Heart right ventricle (tissue), 16 donors: Measurements from ENCODE around the gene DPEP1. TPM values are rescaled to one million over a fixed set of nuclear protein-coding genes. Genes with fewer than 3 reads are reported as not detected.

ENCODE experiments used
- ATAC-seq, 8 donors: fragments of 200-7000 bp; cut with Tn5 transposase; one replicate each; pipeline ENCODE4 v1.9.1; 2020; ENCODE audit warnings: mild to moderate bottlenecking in 8 of 8, moderate library complexity in 8 of 8, moderate number of reproducible peaks in 1 of 8
- DNase-seq, 2 donors: peaks; one replicate each; pipeline ENCODE4 v3.0.0-alpha.2; 2020
- H3K27ac ChIP-seq, 10 donors: fragments of 200-600 bp; sonication (generic) in 2 of 10; one replicate each; pipeline versions ENCODE4 v1.5.0 to v1.8.0; 2020 to 2022; ENCODE audit warnings: mild to moderate bottlenecking in 3 of 10
- H3K27me3 ChIP-seq, 7 donors: fragments of 200-600 bp; one replicate each; pipeline ENCODE4 v1.8.0; 2021 to 2022; ENCODE audit warnings: mild to moderate bottlenecking in 2 of 7
- H3K36me3 ChIP-seq, 9 donors: fragments of 200-600 bp; sonication (generic) in 1 of 9; one replicate each; pipeline versions ENCODE4 v1.5.0 to v1.8.0; 2020 to 2022; ENCODE audit warnings: mild to moderate bottlenecking in 2 of 9
- H3K4me1 ChIP-seq, 9 donors: fragments of 200-600 bp; sonication (generic) in 1 of 9; one replicate each; pipeline versions ENCODE4 v1.5.0 to v1.8.0; 2020 to 2022; ENCODE audit warnings: mild to moderate bottlenecking in 4 of 9
- H3K4me3 ChIP-seq, 10 donors: fragments of 200-600 bp; sonication (generic) in 2 of 10; one replicate each; pipeline versions ENCODE4 v1.5.0 to v1.8.0; 2020 to 2022; ENCODE audit warnings: mild to moderate bottlenecking in 7 of 10, moderate library complexity in 2 of 10
- H3K9me3 ChIP-seq, 11 donors: fragments of 200-600 bp in 10 of 11; sonication (generic) in 2 of 11; one replicate each; pipeline versions ENCODE4 v1.5.0 to v1.8.0; 2013 to 2022; ENCODE audit warnings: mild to moderate bottlenecking in 2 of 11, control low read depth in 1 of 11, moderate library complexity in 1 of 11
- CTCF ChIP-seq, 9 donors: fragments of 200-600 bp; sonication (generic) in 2 of 9; IDR thresholded peaks; one replicate each; pipeline versions ENCODE4 v1.5.0 to v1.8.0; 2021 to 2022; ENCODE audit warnings: antibody characterized with exemption in 9 of 9, mild to moderate bottlenecking in 5 of 9, moderate library complexity in 1 of 9
- WGBS, 2 donors: extraction: QIAGEN DNeasy Blood & Tissue Kit; methylation state at CpG; one replicate each; pipeline ENCODE4 v1.1.7; 2013; ENCODE audit warnings: inconsistent platforms in 1 of 2; 5-methylcytosine and 5-hydroxymethylcytosine counted together
- intact Hi-C, 10 donors: fragments of 100-400 bp; cut with DNase I; formaldehyde crosslinking; loops; one replicate each; pipeline versions ENCODE4 v1.11.1 to v1.14.2; 2022
- polyA plus RNA-seq, 2 donors: library from polyadenylated mRNA; stranded (reverse); fragments of 200-250 nt; gene quantifications; one replicate each; pipeline ENCODE4 v1.2.3, GENCODE V29; 2013
- total RNA-seq, 10 donors: library from RNA; stranded (reverse); fragmentation: NEBNext Ultra II Directional in 3 of 10; extraction: Animal tissue kit (Norgen Biotek cat#: 25700) in 3 of 10; gene quantifications; one replicate each; pipeline versions ENCODE4 v1.2.1 to v1.2.4, GENCODE V29; 2021 to 2023
- donor health status: Arrhythmogenic right ventricular cardiomyopathy.
- donor health status: ischemic (EF 13 %, LVEDD 7.1; RV severe dilation, severe dysfunction).
- donor health status: healthy with polysubstance abuse.
- donor health status: DM: no; HTN: yes; CAD: no.
- donor health status: DM: no; HTN: no; CAD: no.
- donor health status: ischemic (EF 25% LVEDD 6.9; RV normal size, moderate dysfunction).
- donor health status: ischemic (EF 25% LVEDD 5.7; RV mildly dilated, moderate dysfunction).
- donor health status: healthy.
- donor health status: DM: yes; HTN: yes; CAD: no.
- donor health status: Ischemic cardiomyopathy.
- donor health status: ischemic (EF 35%, LVEDD 5.7; RV mildly dilated, moderate dysfunction).
- donor health status: nonischemic (EF 11% LVEDD 7.7; RV severe dilation, severe dysfunction).
- donor health status: DM: yes; HTN: yes; CAD: no.
- donor health status: PGD.
- donor health status: ischemic (EF 29% LVEDD 5.4; RV normal size, mild dysfunction).
- donor health status: nonischemic (EF 23%, LVEDD 6.1; RV moderate dilation, normal function).

DPEP1 gene
- total and polyA plus RNA-seq, 12 donors: 0.09 TPM; not detected in 11

GRCh38 chr16:89636663-89637062, 23.2 kb downstream of the DPEP1 start:
- Histone ChIP-seq H3K4me1 (peaks cover 0 to 14% (median 10%) of the 10 kb centered on the region in 9 donors), H3K27me3 (peaks cover 15 to 28% (median 21%) of the 10 kb centered on the region in 7 donors), H3K9me3 (no peaks in the 10 kb centered on the region), H3K27ac (no peak overlapping the region), H3K4me3 (no peak overlapping the region), H3K36me3 (no peaks in the 10 kb centered on the region)
- no peak for ATAC-seq
- WGBS, 2 donors: 88 to 92% methylated on average over 12 of the region's 12 CpGs
- intact Hi-C loops: loop anchor here in 1 of 10 donors (10.0 kb wide), 1 partner anchor 62 kb away; the partner anchor contains the start of gene CPNE7
- TF ChIP-seq CTCF (IDR thresholded peaks at IDR 0.05): no peak
- no peak for DNase-seq

GRCh38 chr16:89637379-89637778, 23.9 kb downstream of the DPEP1 start:
- intact Hi-C loops: loop anchor here in 1 of 10 donors (10.0 kb wide), 1 partner anchor 63 kb away; the partner anchor contains the start of gene CPNE7
- no peaks in the 10 kb centered on the region for H3K36me3 ChIP-seq
- peaks cover 0 to 19% (median 10%) of the 10 kb centered on the region in 9 donors for H3K4me1 ChIP-seq
- no peak for DNase-seq
- H3K4me3 ChIP-seq: no peak overlapping the region
- ATAC-seq: no peak
- TF ChIP-seq CTCF (IDR thresholded peaks at IDR 0.05): no peak
- no peaks in the 10 kb centered on the region for H3K9me3 ChIP-seq
- WGBS, 2 donors: 65 to 69% methylated on average over 10 of the region's 10 CpGs
- H3K27me3 ChIP-seq: peaks cover 10 to 21% (median 14%) of the 10 kb centered on the region in 7 donors
- no peak overlapping the region for H3K27ac ChIP-seq

- no peak for DNase-seq
- no peak for ATAC-seq
- H3K9me3 ChIP-seq: no peaks in the 10 kb centered on the region
- H3K4me1 ChIP-seq: peaks cover 0 to 20% (median 10%) of the 10 kb centered on the region in 9 donors
- no peaks in the 10 kb centered on the region for H3K36me3 ChIP-seq
- TF ChIP-seq CTCF (IDR thresholded peaks at IDR 0.05): no peak
- WGBS, 2 donors: 60 to 70% methylated on average over 6 to 10 of the region's 10 CpGs
- H3K27me3 ChIP-seq: peaks cover 0 to 10% (median 6%) of the 10 kb centered on the region in 7 donors
- H3K27ac ChIP-seq: no peak overlapping the region
- no peak overlapping the region for H3K4me3 ChIP-seq
- intact Hi-C loops: loop anchor here in 1 of 10 donors (10.0 kb wide), 1 partner anchor 64 kb away; the partner anchor contains the start of gene CPNE7
These were observed 25.0 kb downstream of the DPEP1 start for GRCh38 chr16:89638455-89638854.

DNA sequence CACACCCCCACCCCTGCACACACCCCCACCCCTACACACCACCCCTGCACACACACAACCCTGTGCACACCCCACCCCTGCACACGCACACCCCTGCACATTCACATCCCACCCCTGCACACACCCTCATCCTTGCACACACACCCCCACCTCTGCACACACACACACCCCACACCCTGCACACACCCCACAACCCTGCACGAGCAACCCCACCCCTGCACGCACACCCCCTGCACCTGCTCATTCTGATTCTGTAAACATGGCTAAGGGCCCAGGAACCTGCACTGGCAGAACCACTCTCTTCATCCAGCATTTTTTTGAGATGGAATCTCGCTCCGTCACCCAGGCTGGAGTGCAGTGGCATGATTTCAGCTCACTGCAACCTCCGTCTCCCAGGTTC, 25.9 kb downstream of the DPEP1 start:
- DNase-seq (no peak), ATAC-seq (no peak)
- Histone ChIP-seq H3K27me3 (peaks cover 0 to 7% (median 0%) of the 10 kb centered on the region in 7 donors), H3K4me1 (peaks cover 0 to 22% (median 10%) of the 10 kb centered on the region in 9 donors), H3K27ac (no peak overlapping the region), H3K36me3 (peaks cover 0 to 4% (median 0%) of the 10 kb centered on the region in 9 donors), H3K9me3 (no peaks in the 10 kb centered on the region), H3K4me3 (no peak overlapping the region)
- intact Hi-C loops: loop anchor here in 1 of 10 donors (10.0 kb wide), 1 partner anchor 65 kb away; the partner anchor contains the start of gene CPNE7
- TF ChIP-seq CTCF (IDR thresholded peaks at IDR 0.05): no peak
- WGBS, 2 donors: 88% methylated on average over 6 of the region's 6 CpGs
